ENCODE results near the gene PCYT1B. TPM values are rescaled to one million over a fixed set of nuclear protein-coding genes. Genes with fewer than 3 reads are reported as not detected.
"Not testable (repeated sequence)": the region's sequence is repeated elsewhere in the genome, so short reads cannot be mapped to it uniquely, and the experiment has no call there.

PCYT1B gene
- total RNA-seq, 1 donor from 2014 or later, result 0.64 TPM

- ATAC-seq, result no peak
These were observed 4.0 kb downstream of the PCYT1B start for GRCh38 chrX:24643116-24643515.

- ATAC-seq, result no peak
These were observed 17.4 kb downstream of the PCYT1B start for GRCh38 chrX:24629701-24630100.

- ATAC-seq, result no peak
These were observed 27.5 kb downstream of the PCYT1B start for GRCh38 chrX:24619647-24620046.

DNA sequence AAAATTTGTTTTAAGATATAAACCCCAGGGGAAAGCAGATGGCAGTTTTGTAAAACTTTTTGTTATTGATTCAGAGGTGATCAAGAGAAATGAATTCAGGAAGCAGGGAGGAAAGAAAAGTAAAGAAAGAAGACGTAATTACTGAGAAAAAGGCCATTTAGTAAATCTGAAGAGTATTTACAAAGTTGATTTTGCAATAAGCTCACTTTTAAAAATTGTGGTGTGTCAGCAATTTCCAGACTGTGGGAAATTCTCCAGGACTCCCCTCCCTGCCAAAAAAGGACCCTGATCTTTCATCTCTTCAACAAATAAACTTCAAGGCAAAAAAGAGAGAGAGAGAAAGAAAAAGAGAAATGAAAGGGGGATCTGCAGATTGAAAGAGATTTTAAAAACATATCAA, 36.6 kb downstream of the PCYT1B start:
- no peak for ATAC-seq

DNA sequence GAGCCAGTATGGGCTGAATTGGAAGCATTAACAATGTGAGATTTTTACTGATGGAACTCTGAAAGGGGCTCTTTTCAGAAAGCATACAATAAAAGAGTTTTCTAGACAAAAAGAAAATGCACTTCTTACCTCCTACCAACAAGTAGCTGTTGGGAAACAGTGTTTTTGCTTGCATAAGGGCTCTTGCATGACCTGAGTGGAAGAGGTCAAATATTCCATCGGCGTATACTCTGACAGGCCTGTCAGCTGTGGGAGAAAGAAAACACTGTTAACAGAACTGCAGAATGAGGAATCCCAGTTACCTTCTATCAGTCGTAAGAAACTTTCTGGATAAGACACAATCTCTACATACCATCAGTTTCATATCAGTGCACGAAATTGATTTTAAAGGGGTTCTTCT, 39.5 kb downstream of the PCYT1B start:
- no peak for ATAC-seq

DNA sequence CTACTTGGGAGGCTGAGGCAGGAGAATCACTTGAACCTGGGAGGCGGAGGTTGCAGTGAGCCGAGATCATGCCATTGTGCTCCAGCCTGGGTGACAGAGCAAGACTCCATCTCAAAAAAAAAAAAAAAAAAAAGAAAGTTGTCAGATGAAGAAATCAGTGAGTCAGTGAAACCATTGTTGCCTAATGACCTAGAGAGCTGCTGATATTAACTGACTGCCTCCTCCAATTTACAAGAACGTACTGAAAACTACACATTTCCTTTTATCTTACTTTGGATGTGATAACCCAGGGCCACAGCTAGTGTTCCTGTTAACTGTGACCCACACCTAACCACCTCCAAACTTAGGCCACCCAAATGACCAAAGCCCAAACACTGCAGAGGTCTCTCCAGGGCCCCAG, 41.2 kb downstream of the PCYT1B start:
- ATAC-seq, result not testable (repeated sequence)

DNA sequence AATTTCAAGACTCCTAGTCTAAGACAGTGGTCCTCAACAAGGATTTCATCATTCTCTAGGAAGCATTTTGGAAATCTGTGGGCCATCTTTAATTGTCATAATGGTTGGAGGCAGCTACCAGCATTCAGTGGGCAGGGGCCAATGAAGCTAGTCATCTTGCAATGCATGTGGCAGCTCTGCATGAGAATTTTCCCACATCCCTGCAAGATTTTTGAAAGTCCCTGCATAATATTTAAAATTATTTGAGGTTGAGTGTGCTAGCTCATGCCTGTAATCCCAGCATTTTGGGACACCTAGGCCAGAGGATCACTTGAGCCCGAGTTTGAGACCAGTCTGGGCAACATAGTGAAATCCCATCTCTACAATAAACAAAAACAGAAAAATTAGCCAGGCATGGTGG, 44.0 kb downstream of the PCYT1B start:
- no peak for ATAC-seq

DNA sequence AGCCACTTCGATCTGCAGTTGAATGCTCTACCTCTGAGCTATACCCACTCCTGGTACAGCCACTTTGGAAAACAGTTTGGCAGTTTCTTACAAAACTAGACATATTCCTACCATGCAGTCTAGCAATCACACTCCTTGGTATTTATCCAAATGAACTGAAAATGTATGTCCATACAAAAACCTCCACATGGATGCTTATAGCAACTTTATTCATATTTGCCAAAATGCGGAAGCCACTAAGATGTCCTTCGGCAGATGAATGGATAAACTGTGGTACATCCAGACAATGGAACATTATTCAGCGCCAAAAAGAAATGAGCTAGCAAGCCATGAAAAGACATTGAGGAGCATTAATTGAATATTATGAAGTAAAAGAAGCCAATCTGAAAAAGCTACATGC, 45.3 kb downstream of the PCYT1B start:
- ATAC-seq, result no peak

GRCh38 chrX:24594501-24594900, 52.6 kb downstream of the PCYT1B start:
- ATAC-seq, result no peak

GRCh38 chrX:24590111-24590510, 57.0 kb downstream of the PCYT1B start:
- ATAC-seq, result no peak

- no peak for ATAC-seq
These were observed 70.1 kb downstream of the PCYT1B start for GRCh38 chrX:24577091-24577490.

DNA sequence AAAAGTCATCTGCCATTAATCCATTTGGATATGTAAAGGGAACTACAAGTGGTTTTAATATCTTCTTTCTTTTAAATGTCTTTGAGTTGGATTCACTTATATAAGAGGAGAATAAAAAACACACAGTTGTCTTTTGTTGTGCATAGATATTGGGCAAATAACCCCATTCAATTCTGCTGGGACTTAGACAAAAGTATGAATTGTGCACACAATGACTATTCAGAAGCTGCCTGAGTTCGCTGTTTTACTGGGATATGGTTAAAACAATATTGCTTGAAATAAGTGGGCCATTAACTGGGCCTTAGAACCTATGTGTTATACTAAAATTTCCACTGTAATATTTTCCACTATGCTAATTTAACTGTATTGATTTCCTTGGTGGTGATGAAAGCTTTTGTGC, 71.7 kb downstream of the PCYT1B start:
- ATAC-seq, result no peak

DNA sequence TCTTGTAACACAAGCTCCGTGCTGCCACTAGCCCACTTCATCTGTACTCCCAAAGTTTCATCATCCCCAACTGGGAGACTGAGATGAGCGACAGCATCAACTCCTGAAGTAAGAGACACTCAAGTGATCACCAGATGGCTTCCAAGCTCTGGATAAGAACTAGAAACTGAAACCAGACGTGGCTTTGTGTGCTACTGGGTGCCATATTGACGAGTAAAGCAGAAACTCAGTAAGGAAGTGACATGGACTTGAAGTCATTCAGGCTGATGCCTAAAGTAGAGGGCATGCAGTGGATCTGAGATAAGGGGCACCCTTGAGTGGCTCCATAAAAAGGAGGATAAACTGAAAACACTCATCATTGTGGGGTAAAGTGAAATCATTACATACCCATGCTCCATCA, 72.4 kb downstream of the PCYT1B start:
- ATAC-seq, result no peak

GRCh38 chrX:24567169-24567568, 80.0 kb downstream of the PCYT1B start:
- no peak for ATAC-seq

- no peak for ATAC-seq
These were observed 80.9 kb downstream of the PCYT1B start for GRCh38 chrX:24566240-24566639.

DNA sequence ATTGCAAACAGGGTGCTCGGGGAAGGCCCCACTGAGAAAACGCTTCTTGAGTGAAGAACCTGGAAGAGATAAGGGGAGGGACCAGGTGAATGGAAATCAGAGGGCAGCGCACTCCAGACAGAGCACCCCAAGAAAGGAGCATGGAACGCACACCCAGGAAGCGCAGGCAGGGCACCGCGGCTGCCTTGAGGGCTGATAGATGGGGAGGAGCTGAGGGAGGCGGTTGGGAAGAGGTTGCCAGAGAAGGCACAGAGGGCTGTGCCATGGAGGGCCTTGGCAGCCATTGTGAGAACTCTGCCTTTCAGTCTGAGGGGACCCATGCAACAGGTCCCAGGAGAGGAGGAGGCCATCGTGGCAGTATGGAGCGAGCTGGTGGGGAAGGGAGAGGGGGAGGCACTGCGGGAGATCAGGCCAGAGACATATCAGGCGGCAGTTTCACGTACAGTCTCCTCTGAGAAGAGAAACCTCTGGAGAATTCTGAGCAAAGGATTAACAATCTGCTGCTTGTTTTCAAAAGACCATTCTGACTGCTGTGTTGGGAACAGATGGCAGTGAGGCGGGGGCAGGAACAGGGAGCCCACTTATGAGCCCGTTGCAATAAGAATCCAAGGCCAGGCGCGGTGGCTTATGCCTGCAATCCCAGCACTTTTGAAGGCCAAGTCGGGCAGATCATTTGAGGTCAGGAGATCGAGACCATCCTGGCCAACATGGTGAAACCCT, 83.7 kb downstream of the PCYT1B start:
- no peak for ATAC-seq

DNA sequence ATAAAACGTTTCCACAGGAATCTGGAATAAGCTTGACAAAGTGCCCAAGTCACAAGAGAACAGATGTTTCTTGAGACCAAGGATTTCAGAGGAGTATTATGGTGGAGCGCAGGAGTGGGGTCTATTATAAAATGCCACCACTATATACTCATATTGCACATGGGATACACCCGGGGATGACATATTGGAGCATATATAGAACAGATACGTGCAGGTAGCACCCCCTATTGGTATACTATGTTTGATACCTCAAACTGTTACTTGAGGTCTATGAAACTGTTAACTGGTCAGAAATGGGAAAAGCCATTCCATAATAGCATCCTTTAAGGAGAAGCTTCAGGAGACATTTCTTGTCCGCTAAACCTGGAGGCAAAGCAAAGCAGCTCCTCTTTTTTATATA, 86.0 kb downstream of the PCYT1B start:
- ATAC-seq, result no peak

GRCh38 chrX:24553011-24553410, 94.1 kb downstream of the PCYT1B start:
- no peak for ATAC-seq

DNA sequence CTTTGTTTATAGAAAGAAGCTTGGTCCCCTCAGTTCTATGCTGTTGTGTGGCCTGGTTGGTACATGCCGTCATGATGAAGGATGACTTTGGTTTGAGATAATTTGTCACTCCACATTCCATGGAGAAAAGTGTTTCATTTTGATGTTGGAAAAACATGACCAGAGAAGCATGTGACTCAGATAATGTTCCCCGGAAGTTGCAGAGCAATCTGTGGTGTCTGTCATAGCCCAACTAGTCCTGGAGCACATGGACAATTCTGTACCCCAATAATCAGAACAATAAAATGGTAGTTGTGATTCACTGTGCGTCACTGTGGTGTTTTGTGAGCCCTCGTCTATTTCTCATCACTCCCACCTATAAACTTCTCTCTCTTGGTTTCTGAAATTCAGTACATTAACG, 97.0 kb downstream of the PCYT1B start:
- ATAC-seq, result no peak

- ATAC-seq, result no peak
These were observed 99.2 kb downstream of the PCYT1B start for GRCh38 chrX:24547961-24548360.

DNA sequence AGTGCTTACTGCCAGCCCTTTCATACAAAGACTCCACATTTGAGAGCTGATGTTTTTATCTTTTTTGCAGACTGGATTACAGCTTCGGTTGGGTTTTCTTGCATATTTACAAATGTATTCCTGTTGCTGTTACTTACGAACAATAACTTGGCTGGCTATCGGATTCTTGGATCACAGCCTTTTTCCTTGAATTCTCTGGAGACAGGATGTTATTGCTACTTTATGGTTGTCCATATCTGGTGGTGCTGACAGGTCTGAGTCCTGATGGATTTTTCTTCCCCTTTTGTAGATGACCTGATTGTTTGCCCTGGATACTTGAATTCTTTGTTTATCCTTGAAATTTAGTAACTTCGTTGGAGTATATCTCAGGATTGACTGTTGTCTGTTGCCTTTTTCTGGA, 104.4 kb downstream of the PCYT1B start:
- no peak for ATAC-seq

GRCh38 chrX:24536551-24536950, 110.6 kb downstream of the PCYT1B start:
- ATAC-seq, result no peak

- ATAC-seq, result no peak
These were observed 118.5 kb downstream of the PCYT1B start for GRCh38 chrX:24528605-24529004.

- no peak for ATAC-seq
These were observed 120.5 kb downstream of the PCYT1B start for GRCh38 chrX:24526616-24527015.

- no peak for ATAC-seq
These were observed 121.7 kb downstream of the PCYT1B start for GRCh38 chrX:24525455-24525854.
